Breast epithelium (tissue), 3 donors: Measurements from ENCODE around the gene FAM13B.

Experiments used
- POLR2AphosphoS5 ChIP-seq, 3 donors: sonication (generic); formaldehyde crosslinking; IDR thresholded peaks; one replicate each; pipeline ENCODE4 v1.6.1; 2017; ENCODE audit warnings: antibody characterized with exemption in 3 of 3
- TF ChIP-seq, protein P1 (sequence below), 3 donors: fragments of 450-650 bp; IDR thresholded peaks; one replicate each; pipeline ENCODE4 v1.5.1; 2016 to 2017; ENCODE audit warnings: antibody characterized with exemption in 3 of 3, mild to moderate bottlenecking in 3 of 3, moderate library complexity in 3 of 3

DNA sequence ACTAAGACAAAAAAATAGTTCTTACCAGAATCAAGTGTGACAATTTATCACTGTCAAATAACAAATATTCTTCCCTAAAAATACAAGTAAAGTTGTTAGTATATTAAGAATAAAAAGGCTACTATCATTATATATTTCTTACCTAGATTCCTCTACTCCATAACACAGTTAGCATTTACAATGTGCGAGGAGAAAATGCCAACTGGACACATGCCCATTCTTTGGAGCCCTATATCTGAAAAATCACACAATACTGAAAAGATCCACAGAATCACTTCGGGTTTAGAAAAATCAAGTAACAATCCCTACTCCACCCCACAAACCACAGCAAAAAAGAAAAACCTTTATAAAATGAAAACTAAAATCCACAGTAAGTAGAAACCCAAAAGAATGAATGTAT is 72.7 kb downstream of the FAM13B start:
- no peak for TF ChIP-seq POLR2AphosphoS5 (IDR thresholded peaks at IDR 0.05)
- TF ChIP-seq, protein P1, sequence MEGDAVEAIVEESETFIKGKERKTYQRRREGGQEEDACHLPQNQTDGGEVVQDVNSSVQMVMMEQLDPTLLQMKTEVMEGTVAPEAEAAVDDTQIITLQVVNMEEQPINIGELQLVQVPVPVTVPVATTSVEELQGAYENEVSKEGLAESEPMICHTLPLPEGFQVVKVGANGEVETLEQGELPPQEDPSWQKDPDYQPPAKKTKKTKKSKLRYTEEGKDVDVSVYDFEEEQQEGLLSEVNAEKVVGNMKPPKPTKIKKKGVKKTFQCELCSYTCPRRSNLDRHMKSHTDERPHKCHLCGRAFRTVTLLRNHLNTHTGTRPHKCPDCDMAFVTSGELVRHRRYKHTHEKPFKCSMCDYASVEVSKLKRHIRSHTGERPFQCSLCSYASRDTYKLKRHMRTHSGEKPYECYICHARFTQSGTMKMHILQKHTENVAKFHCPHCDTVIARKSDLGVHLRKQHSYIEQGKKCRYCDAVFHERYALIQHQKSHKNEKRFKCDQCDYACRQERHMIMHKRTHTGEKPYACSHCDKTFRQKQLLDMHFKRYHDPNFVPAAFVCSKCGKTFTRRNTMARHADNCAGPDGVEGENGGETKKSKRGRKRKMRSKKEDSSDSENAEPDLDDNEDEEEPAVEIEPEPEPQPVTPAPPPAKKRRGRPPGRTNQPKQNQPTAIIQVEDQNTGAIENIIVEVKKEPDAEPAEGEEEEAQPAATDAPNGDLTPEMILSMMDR (IDR thresholded peaks at IDR 0.05): no peak
